ENCODE measurements around the gene NPBWR2. TPM values are rescaled to one million over a fixed set of nuclear protein-coding genes. Genes with fewer than 3 reads are reported as not detected.
A peak's percentile ranks its signal among the peaks of the same experiment; 100 is the strongest.

The NPBWR2 gene
- total RNA-seq, 2 donors from 2014 or later: not detected

- Mint-ChIP-seq H3K4me3 (peak overlapping the region; percentile 89), H3K36me3 (ENCODE audit: low read depth) (peaks cover 5% of the 10 kb centered on the region), H3K27me3 (no peaks in the 10 kb centered on the region), H3K4me1 (peaks cover 32% of the 10 kb centered on the region), H3K27ac (peak overlapping the region; percentile 89), H3K9me3 (no peaks in the 10 kb centered on the region)
- ATAC-seq (replicated peaks): peak; percentile 30
These were observed 43.8 kb downstream of the NPBWR2 start for GRCh38 chr20:64063389-64064144.

GRCh38 chr20:64062596-64063388 is 44.6 kb downstream of the NPBWR2 start, which contains the start of gene TCEA2:
Gene TCEA2, plus strand, starts transcription at chr20:64063198. Its CDS starts 115 bp downstream, at chr20:64063313.
- peaks cover 26% of the 10 kb centered on the region for H3K4me1 Mint-ChIP-seq
- H3K4me3 Mint-ChIP-seq: peak within 1 kb of the TSS; percentile 89
- no peaks in the 10 kb centered on the region for H3K27me3 Mint-ChIP-seq

GRCh38 chr20:64062276-64062595 is 45.1 kb downstream of the NPBWR2 start:
- Mint-ChIP-seq H3K9me3 (no peaks in the 10 kb centered on the region), H3K4me1 (peaks cover 25% of the 10 kb centered on the region), H3K4me3 (peak overlapping the region; percentile 89), H3K27me3 (no peaks in the 10 kb centered on the region), H3K27ac (no peak overlapping the region), H3K36me3 (ENCODE audit: low read depth) (peaks cover 9% of the 10 kb centered on the region)
- ATAC-seq (replicated peaks): no peak

More at GRCh38 chr20:64062596-64063388, 44.6 kb downstream of the NPBWR2 start, which contains the start of gene TCEA2:
- no peaks in the 10 kb centered on the region for H3K9me3 Mint-ChIP-seq
- peaks cover 9% of the 10 kb centered on the region for H3K36me3 Mint-ChIP-seq (ENCODE audit: low read depth)
- peak within 1 kb of the TSS; percentile 89 for H3K27ac Mint-ChIP-seq
- ATAC-seq (replicated peaks): peak; percentile 83

GRCh38 chr20:64058536-64058935 is 48.8 kb downstream of the NPBWR2 start:
- Mint-ChIP-seq H3K9me3 (no peaks in the 10 kb centered on the region), H3K27me3 (peaks cover 2% of the 10 kb centered on the region), H3K4me1 (peaks cover under 1% of the 10 kb centered on the region), H3K27ac (peak overlapping the region; percentile 51), H3K4me3 (peak overlapping the region; percentile 83), H3K36me3 (ENCODE audit: low read depth) (peaks cover 5% of the 10 kb centered on the region)
- ATAC-seq (replicated peaks): peak; percentile 20

- H3K4me3 Mint-ChIP-seq: peak overlapping the region; percentile 83
- ATAC-seq (replicated peaks): peak; percentile 79
- H3K36me3 Mint-ChIP-seq (ENCODE audit: low read depth): peaks cover 5% of the 10 kb centered on the region
- H3K9me3 Mint-ChIP-seq: no peaks in the 10 kb centered on the region
- peaks cover 8% of the 10 kb centered on the region for H3K27me3 Mint-ChIP-seq
- peak overlapping the region; percentile 76 for H3K27ac Mint-ChIP-seq
- peaks cover 4% of the 10 kb centered on the region for H3K4me1 Mint-ChIP-seq
These were observed 49.5 kb downstream of the NPBWR2 start for GRCh38 chr20:64057628-64058498.

- peak; percentile 69 for ATAC-seq (replicated peaks)
- H3K27ac Mint-ChIP-seq: peak overlapping the region; percentile 76
- peaks cover 8% of the 10 kb centered on the region for H3K27me3 Mint-ChIP-seq
- peaks cover 4% of the 10 kb centered on the region for H3K4me1 Mint-ChIP-seq
- no peaks in the 10 kb centered on the region for H3K9me3 Mint-ChIP-seq
- peaks cover 5% of the 10 kb centered on the region for H3K36me3 Mint-ChIP-seq (ENCODE audit: low read depth)
- peak overlapping the region; percentile 83 for H3K4me3 Mint-ChIP-seq
These were observed 50.3 kb downstream of the NPBWR2 start for GRCh38 chr20:64056889-64057627.

- Mint-ChIP-seq H3K27me3 (peaks cover 8% of the 10 kb centered on the region), H3K9me3 (no peaks in the 10 kb centered on the region), H3K27ac (no peak overlapping the region), H3K36me3 (ENCODE audit: low read depth) (peaks cover 5% of the 10 kb centered on the region), H3K4me1 (peaks cover 4% of the 10 kb centered on the region), H3K4me3 (peak overlapping the region; percentile 83)
- no peak for ATAC-seq (replicated peaks)
These were observed 50.8 kb downstream of the NPBWR2 start for GRCh38 chr20:64056639-64056888.

- Mint-ChIP-seq H3K9me3 (no peaks in the 10 kb centered on the region), H3K4me3 (no peak overlapping the region), H3K27ac (no peak overlapping the region), H3K27me3 (peaks cover 8% of the 10 kb centered on the region), H3K4me1 (peaks cover 4% of the 10 kb centered on the region), H3K36me3 (ENCODE audit: low read depth) (peaks cover 5% of the 10 kb centered on the region)
- ATAC-seq (replicated peaks): no peak
These were observed 51.3 kb downstream of the NPBWR2 start for GRCh38 chr20:64055893-64056638.

- H3K4me1 Mint-ChIP-seq: peaks cover 4% of the 10 kb centered on the region
- H3K27ac Mint-ChIP-seq: no peak overlapping the region
These were observed 51.9 kb downstream of the NPBWR2 start for GRCh38 chr20:64055396-64055892.

GRCh38 chr20:64053841-64054661 is 53.3 kb downstream of the NPBWR2 start:
- Mint-ChIP-seq H3K27ac (no peak overlapping the region), H3K4me3 (no peak overlapping the region), H3K27me3 (peaks cover 11% of the 10 kb centered on the region), H3K36me3 (ENCODE audit: low read depth) (peaks cover 5% of the 10 kb centered on the region), H3K9me3 (no peaks in the 10 kb centered on the region), H3K4me1 (peaks cover 4% of the 10 kb centered on the region)
- no peak for ATAC-seq (replicated peaks)

More at GRCh38 chr20:64055396-64055892, 51.9 kb downstream of the NPBWR2 start:
- Mint-ChIP-seq H3K36me3 (ENCODE audit: low read depth) (peaks cover 5% of the 10 kb centered on the region), H3K9me3 (no peaks in the 10 kb centered on the region), H3K4me3 (peak overlapping the region; percentile 14), H3K27me3 (peaks cover 11% of the 10 kb centered on the region)
- no peak for ATAC-seq (replicated peaks)

Measured in activated T-helper 17 cell treated with anti-CD3 and anti-CD28 coated beads, Interleukin-2, amount 50 U/mL, for 72 hours (primary cell).